Hepatocyte (in vitro differentiated cells): ENCODE measurements around the gene LIPT1. TPM values are rescaled to one million over a fixed set of nuclear protein-coding genes. Genes with fewer than 3 reads are reported as not detected.
"Not testable (repeated sequence)": the region's sequence is repeated elsewhere in the genome, so short reads cannot be mapped to it uniquely, and the experiment has no call there.

Source experiments
- DNase-seq: peaks from one replicate; pipeline ENCODE4 v3.0.0-alpha.2; 2016; ENCODE audit warnings: low spot score
- H2AFZ ChIP-seq: fragments of 200-600 bp; sonication (generic); 2 replicates; pipeline ENCODE4 v1.6.0; 2016; ENCODE audit warnings: antibody characterized with exemption, mild to moderate bottlenecking
- H3K27ac ChIP-seq: fragments of 200-600 bp; sonication (generic); 2 replicates; pipeline ENCODE4 v1.5.1; 2016; ENCODE audit warnings: mild to moderate bottlenecking
- H3K27me3 ChIP-seq: fragments of 200-600 bp; sonication (generic); 2 replicates; pipeline ENCODE4 v1.6.1; 2016
- H3K36me3 ChIP-seq: fragments of 200-600 bp; sonication (generic); replicated peaks from 2 replicates; pipeline ENCODE4 v1.5.1; 2016; ENCODE audit warnings: low read depth; ENCODE audit not compliant: insufficient read depth
- H3K4me1 ChIP-seq: fragments of 200-600 bp; sonication (generic); 2 replicates; pipeline ENCODE4 v1.5.1; 2016; ENCODE audit warnings: mild to moderate bottlenecking, moderate library complexity; ENCODE audit not compliant: insufficient read depth
- H3K4me2 ChIP-seq: fragments of 200-600 bp; sonication (generic); 2 replicates; pipeline ENCODE4 v1.6.0; 2016
- H3K4me3 ChIP-seq: fragments of 200-600 bp; sonication (generic); 2 replicates; pipeline ENCODE4 v1.5.1; 2016; ENCODE audit warnings: mild to moderate bottlenecking
- H3K79me2 ChIP-seq: fragments of 200-600 bp; sonication (generic); 2 replicates; pipeline ENCODE4 v1.6.0; 2017; ENCODE audit warnings: mild to moderate bottlenecking
- H3K9me2 ChIP-seq: fragments of 200-600 bp; sonication (generic); replicated peaks from 2 replicates; pipeline ENCODE4 v1.6.0; 2017; ENCODE audit warnings: mild to moderate bottlenecking; ENCODE audit not compliant: insufficient read depth
- H3K9me3 ChIP-seq: fragments of 200-600 bp; sonication (generic); 2 replicates; pipeline ENCODE4 v1.5.1; 2016; ENCODE audit warnings: low read depth, mild to moderate bottlenecking
- H4K20me1 ChIP-seq: fragments of 200-600 bp; sonication (generic); 2 replicates; pipeline ENCODE4 v1.6.0; 2016; ENCODE audit warnings: mild to moderate bottlenecking; ENCODE audit not compliant: insufficient read depth, poor library complexity, severe bottlenecking
- EZH2 ChIP-seq: fragments of 200-600 bp; sonication (generic); IDR thresholded peaks from 2 replicates; pipeline ENCODE4 v1.6.1; 2016; ENCODE audit warnings: antibody characterized with exemption, mild to moderate bottlenecking, borderline replicate concordance
- EZH2phosphoT487 ChIP-seq: fragments of 200-600 bp; sonication (generic); IDR thresholded peaks from one replicate; pipeline ENCODE4 v1.6.1; 2018; ENCODE audit warnings: antibody characterized with exemption, mild to moderate bottlenecking, low read depth, moderate library complexity; ENCODE audit not compliant: unreplicated experiment, severe bottlenecking
- WGBS: methylation state at CpG from one replicate; pipeline ENCODE4 v1.1.6; 2016; ENCODE audit warnings: low lambda C conversion rate; ENCODE audit errors: missing lambda C conversion rate; 5-methylcytosine and 5-hydroxymethylcytosine counted together
- polyA plus RNA-seq: library from polyadenylated mRNA; unstranded; fragments of >200 nt; fragmentation: Nextera tagmentation; extraction: Ambion mirVana; gene quantifications from 2 replicates; pipeline ENCODE4 v1.2.1, GENCODE V29; 2016
- total RNA-seq: library from RNA; depleted of rRNA; stranded (reverse); fragments of >200 nt; gene quantifications from 2 replicates; pipeline ENCODE4 v1.2.3, GENCODE V29; 2014
- TF ChIP-seq, protein P1 (sequence below): fragments of 200-600 bp; sonication (generic); IDR thresholded peaks from 2 replicates; pipeline ENCODE4 v1.5.1; 2016; ENCODE audit warnings: antibody characterized with exemption, mild to moderate bottlenecking; ENCODE audit not compliant: poor library complexity

LIPT1 gene
- total and polyA plus RNA-seq, 2 experiments from 2014 or later = 5.9 to 6.1 TPM

GRCh38 chr2:99111945-99112344 lies 42.8 kb upstream of the LIPT1 start:
- Histone ChIP-seq H3K9me2 (no peaks in the 10 kb centered on the region), H2AFZ (no peak overlapping the region), H3K27me3 (no peaks in the 10 kb centered on the region), H3K27ac (no peak overlapping the region), H4K20me1 (no peaks in the 10 kb centered on the region), H3K36me3 (no peaks in the 10 kb centered on the region), H3K79me2 (no peaks in the 10 kb centered on the region), H3K4me3 (no peak overlapping the region), H3K4me1 (no peaks in the 10 kb centered on the region), H3K4me2 (no peak overlapping the region), H3K9me3 (no peaks in the 10 kb centered on the region)
- 100% methylated on average over 1 of the region's 1 CpG for WGBS
- no peak for DNase-seq
- TF ChIP-seq EZH2 (no peak), EZH2phosphoT487 (no peak)
- TF ChIP-seq, protein P1, sequence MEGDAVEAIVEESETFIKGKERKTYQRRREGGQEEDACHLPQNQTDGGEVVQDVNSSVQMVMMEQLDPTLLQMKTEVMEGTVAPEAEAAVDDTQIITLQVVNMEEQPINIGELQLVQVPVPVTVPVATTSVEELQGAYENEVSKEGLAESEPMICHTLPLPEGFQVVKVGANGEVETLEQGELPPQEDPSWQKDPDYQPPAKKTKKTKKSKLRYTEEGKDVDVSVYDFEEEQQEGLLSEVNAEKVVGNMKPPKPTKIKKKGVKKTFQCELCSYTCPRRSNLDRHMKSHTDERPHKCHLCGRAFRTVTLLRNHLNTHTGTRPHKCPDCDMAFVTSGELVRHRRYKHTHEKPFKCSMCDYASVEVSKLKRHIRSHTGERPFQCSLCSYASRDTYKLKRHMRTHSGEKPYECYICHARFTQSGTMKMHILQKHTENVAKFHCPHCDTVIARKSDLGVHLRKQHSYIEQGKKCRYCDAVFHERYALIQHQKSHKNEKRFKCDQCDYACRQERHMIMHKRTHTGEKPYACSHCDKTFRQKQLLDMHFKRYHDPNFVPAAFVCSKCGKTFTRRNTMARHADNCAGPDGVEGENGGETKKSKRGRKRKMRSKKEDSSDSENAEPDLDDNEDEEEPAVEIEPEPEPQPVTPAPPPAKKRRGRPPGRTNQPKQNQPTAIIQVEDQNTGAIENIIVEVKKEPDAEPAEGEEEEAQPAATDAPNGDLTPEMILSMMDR = no peak

DNA sequence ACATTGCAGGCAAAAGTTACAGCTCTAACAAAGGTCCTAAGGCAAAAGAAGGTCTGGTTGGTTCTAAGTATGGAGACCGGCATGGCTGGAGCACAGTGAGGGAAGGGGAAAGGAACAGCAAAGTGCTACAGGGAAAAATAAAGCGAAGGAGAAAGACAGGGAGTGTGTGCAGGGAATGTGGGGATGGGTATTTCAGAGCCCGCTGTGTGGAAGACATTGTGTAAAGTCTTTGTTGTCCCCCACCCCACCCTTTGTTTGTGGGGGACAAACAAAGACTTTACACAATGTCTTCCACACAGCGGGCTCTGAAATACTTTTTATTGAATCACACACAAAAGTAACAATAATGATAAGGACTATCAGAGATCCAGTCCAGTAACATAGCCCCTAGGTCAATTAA lies 42.1 kb upstream of the LIPT1 start:
- H3K9me2 ChIP-seq = no peaks in the 10 kb centered on the region
- H3K36me3 ChIP-seq = no peaks in the 10 kb centered on the region
- H3K27ac ChIP-seq = no peak overlapping the region
- H2AFZ ChIP-seq = no peak overlapping the region
- no peaks in the 10 kb centered on the region for H3K79me2 ChIP-seq
- H3K9me3 ChIP-seq = no peaks in the 10 kb centered on the region
- H3K27me3 ChIP-seq = no peaks in the 10 kb centered on the region
- DNase-seq = no peak
- TF ChIP-seq, protein P1 = no peak
- TF ChIP-seq EZH2 (no peak), EZH2phosphoT487 (no peak)
- WGBS = 77% methylated on average over 4 of the region's 4 CpGs
- H3K4me3 ChIP-seq = no peak overlapping the region
- no peak overlapping the region for H3K4me2 ChIP-seq
- H3K4me1 ChIP-seq = no peaks in the 10 kb centered on the region
- no peaks in the 10 kb centered on the region for H4K20me1 ChIP-seq

DNA sequence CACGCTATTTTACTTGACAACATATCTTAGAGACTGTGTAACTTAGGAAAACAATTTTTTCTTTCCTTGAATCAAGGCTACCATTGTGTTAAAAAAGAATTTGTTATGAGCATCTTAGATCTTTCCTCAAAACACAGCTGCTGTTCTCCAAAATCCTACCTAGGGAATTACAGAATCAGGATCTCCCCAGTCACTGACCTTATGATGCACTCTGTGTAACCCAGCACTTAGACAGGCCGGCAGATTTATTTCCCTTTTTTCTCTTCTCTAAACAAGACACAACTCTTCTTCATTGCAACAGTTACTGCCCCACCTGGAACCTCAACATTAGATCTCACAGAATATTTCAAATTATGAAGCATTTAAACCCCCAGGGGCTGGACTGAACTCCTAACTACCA lies 26.8 kb upstream of the LIPT1 start:
- H3K4me3 ChIP-seq = no peak overlapping the region
- no peaks in the 10 kb centered on the region for H3K4me1 ChIP-seq
- peaks cover 4% of the 10 kb centered on the region for H3K9me3 ChIP-seq
- TF ChIP-seq EZH2 (no peak), EZH2phosphoT487 (no peak)
- TF ChIP-seq, protein P1 = no peak
- no peak overlapping the region for H3K27ac ChIP-seq
- no peaks in the 10 kb centered on the region for H3K36me3 ChIP-seq
- 90% methylated on average over 2 of the region's 2 CpGs for WGBS
- no peaks in the 10 kb centered on the region for H3K79me2 ChIP-seq
- no peak overlapping the region for H2AFZ ChIP-seq
- no peak for DNase-seq
- no peaks in the 10 kb centered on the region for H3K27me3 ChIP-seq
- no peak overlapping the region for H3K4me2 ChIP-seq
- no peaks in the 10 kb centered on the region for H4K20me1 ChIP-seq
- no peaks in the 10 kb centered on the region for H3K9me2 ChIP-seq

DNA sequence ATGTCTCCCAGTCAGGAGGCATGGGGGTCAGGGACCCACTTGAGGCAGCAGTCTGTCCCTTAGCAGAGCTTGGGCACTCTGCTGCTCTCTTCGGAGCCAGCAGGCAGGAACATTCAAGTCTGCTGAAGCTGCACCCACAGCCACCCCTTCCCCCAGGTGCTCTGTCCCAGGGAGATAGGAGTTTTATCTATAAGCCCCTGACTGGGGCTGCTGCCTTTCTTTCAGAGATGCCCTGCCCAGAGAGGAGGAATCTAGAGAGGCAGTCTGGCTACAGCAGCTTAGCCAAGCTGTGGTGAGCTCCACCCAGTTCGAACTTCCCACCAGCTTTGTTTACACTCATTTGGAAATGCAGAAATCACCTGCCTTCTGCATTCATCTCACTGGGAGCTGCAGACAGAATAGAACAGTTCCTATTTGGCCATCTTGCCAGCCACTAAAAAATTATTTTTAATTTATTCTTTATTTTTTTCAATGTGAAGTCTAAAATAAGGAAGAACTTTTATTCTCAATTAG lies 19.7 kb upstream of the LIPT1 start:
- H3K9me3 ChIP-seq = peaks cover 11% of the 10 kb centered on the region
- not testable (repeated sequence) for H3K9me2 ChIP-seq, H2AFZ ChIP-seq, H3K36me3 ChIP-seq, H3K27ac ChIP-seq, H4K20me1 ChIP-seq, H3K27me3 ChIP-seq, H3K4me1 ChIP-seq, H3K4me2 ChIP-seq, DNase-seq, H3K4me3 ChIP-seq
- H3K79me2 ChIP-seq = peaks cover 14% of the 10 kb centered on the region
- WGBS = 92% methylated on average over 2 of the region's 2 CpGs
